ENCODE results near the gene FYB1.

GRCh38 chr5:39164016-39164415 is 55.3 kb downstream of the FYB1 start:
- no peak for TF ChIP-seq CTCF (IDR thresholded peaks at IDR 0.05)
- no peak for TF ChIP-seq POLR2A (IDR thresholded peaks at IDR 0.05)
